Esophagus squamous epithelium (tissue), 4 donors: ENCODE results near the gene CDC42BPB.

Source experiments
- CTCF ChIP-seq, 6 experiments: fragments of 450-650 bp in 4 of 6; fragments of 200-600 bp in 2 of 6; sonication (generic) in 2 of 6; IDR thresholded peaks; one replicate each; pipeline ENCODE4 v1.5.1; 2016 to 2019; ENCODE audit warnings: antibody characterized with exemption in 6 of 6, mild to moderate bottlenecking in 4 of 6, moderate library complexity in 4 of 6
- POLR2A ChIP-seq, 4 donors: fragments of 450-650 bp; IDR thresholded peaks; one replicate each; pipeline ENCODE4 v1.6.1; 2017; ENCODE audit warnings: antibody characterized with exemption in 4 of 4, mild to moderate bottlenecking in 4 of 4, moderate library complexity in 3 of 4

GRCh38 chr14:102909462-102909861, 147.9 kb downstream of the CDC42BPB start:
- no peak for TF ChIP-seq CTCF (IDR thresholded peaks at IDR 0.05)
- TF ChIP-seq POLR2A (IDR thresholded peaks at IDR 0.05): no peak
